H1 (cell line): ENCODE data around the gene CCBE1. TPM values are rescaled to one million over a fixed set of nuclear protein-coding genes. Genes with fewer than 3 reads are reported as not detected.

Experiments
- CTCF ChIA-PET: fragments of 300-600 bp; sonication (Branson Sonifier 250); formaldehyde crosslinking; loops from one replicate; lab custom pipeline; 2021; ENCODE audit not compliant: partially characterized antibody; lab: Charles Lee
- POLR2A ChIA-PET: fragments of 300-600 bp; sonication (Branson Sonifier 250); formaldehyde crosslinking; loops from one replicate; lab custom pipeline; 2021; ENCODE audit warnings: inconsistent platforms; ENCODE audit not compliant: partially characterized antibody; lab: Charles Lee
- DNase-seq, 2 experiments: peaks; one replicate each; pipeline versions ENCODE4 v3.0.0 to v3.0.0-alpha.2; 2010 to 2022; ENCODE audit warnings: low spot score in 2 of 2, low read depth in 1 of 2, mixed read lengths in 1 of 2
- FAIRE-seq: peaks from 2 replicates; lab custom pipeline; 2011; peaks lifted over from hg19 to GRCh38; lab: Jason Lieb, UNC
- H2AFZ ChIP-seq: 2 replicates; pipeline ENCODE4 v1.8.1; 2012; ENCODE audit warnings: low read length, inconsistent platforms
- H2AK5ac ChIP-seq: 2 replicates; pipeline ENCODE4 v1.6.1; 2013; ENCODE audit warnings: low read depth, low read length
- H2BK120ac ChIP-seq: replicated peaks from 2 replicates; pipeline ENCODE3; 2013; ENCODE audit warnings: low read depth, low read length, inconsistent platforms
- H2BK12ac ChIP-seq: 2 replicates; pipeline ENCODE4 v1.6.1; 2013; ENCODE audit warnings: low read depth, low read length
- H2BK15ac ChIP-seq: 2 replicates; pipeline ENCODE4 v1.6.1; 2013; ENCODE audit warnings: low read length
- H2BK20ac ChIP-seq: 2 replicates; pipeline ENCODE4 v1.6.1; 2013; ENCODE audit warnings: low read length
- H2BK5ac ChIP-seq: 2 replicates; pipeline ENCODE4 v1.6.1; 2013; ENCODE audit warnings: low read depth, low read length
- H3K14ac ChIP-seq: 2 replicates; pipeline ENCODE4 v1.6.1; 2013; ENCODE audit warnings: inconsistent platforms; ENCODE audit not compliant: insufficient read length
- H3K18ac ChIP-seq: 2 replicates; pipeline ENCODE4 v1.6.1; 2013; ENCODE audit warnings: low read length; ENCODE audit errors: extremely low read depth
- H3K23ac ChIP-seq: 2 replicates; pipeline ENCODE4 v1.6.1; 2013; ENCODE audit warnings: inconsistent platforms; ENCODE audit not compliant: insufficient read length
- H3K23me2 ChIP-seq: 2 replicates; pipeline ENCODE4 v1.6.1; 2013; ENCODE audit warnings: low read depth, low read length
- H3K27ac ChIP-seq: 2 replicates; pipeline ENCODE4 v1.6.1; 2011; ENCODE audit warnings: low read depth, low read length, inconsistent platforms
- H3K27me3 ChIP-seq, 4 experiments: replicated peaks in 1 of 4; 1 replicate in 1 of 4; 2 replicates in 3 of 4; pipeline versions ENCODE4 v1.6.1 to v1.8.1; 2011 to 2013; ENCODE audit warnings: low read length in 3 of 4, mild to moderate bottlenecking in 3 of 4, inconsistent platforms in 2 of 4, mixed read lengths in 2 of 4, moderate library complexity in 1 of 4; ENCODE audit not compliant: control insufficient read depth in 3 of 4, insufficient read depth in 3 of 4; ENCODE audit errors: extremely low read depth in 1 of 4
- H3K36me3 ChIP-seq, 4 experiments: 2 replicates each; pipeline versions ENCODE4 v1.6.1 to v1.8.1; 2011 to 2013; ENCODE audit warnings: mild to moderate bottlenecking in 4 of 4, low read length in 3 of 4, moderate library complexity in 2 of 4, control low read depth in 1 of 4, inconsistent platforms in 1 of 4; ENCODE audit not compliant: insufficient read depth in 4 of 4, control insufficient read depth in 2 of 4
- H3K4ac ChIP-seq: replicated peaks from 2 replicates; pipeline ENCODE3; 2013; ENCODE audit warnings: low read length, low read depth, mixed read lengths, inconsistent platforms; ENCODE audit not compliant: insufficient read length
- H3K4me1 ChIP-seq, 4 experiments: replicated peaks in 1 of 4; 1 replicate in 1 of 4; 2 replicates in 3 of 4; pipeline versions ENCODE4 v1.6.1 to v1.8.1; 2011 to 2013; ENCODE audit warnings: low read length in 3 of 4, inconsistent platforms in 2 of 4, mixed read lengths in 1 of 4; ENCODE audit not compliant: insufficient read depth in 4 of 4, control insufficient read depth in 3 of 4
- H3K4me2 ChIP-seq, 2 experiments: 2 replicates each; pipeline versions ENCODE4 v1.6.1 to v1.8.1; 2011 to 2013; ENCODE audit warnings: low read depth in 2 of 2, low read length in 2 of 2, control low read depth in 1 of 2, inconsistent platforms in 1 of 2, mild to moderate bottlenecking in 1 of 2; ENCODE audit not compliant: insufficient read depth in 1 of 2
- H3K4me3 ChIP-seq, 4 experiments: fragments of 200-600, 300-600 bp in 1 of 4; sonication (generic), shearing (Covaris generic), sonication (Bioruptor Twin) in 1 of 4; 2 replicates each; pipeline versions ENCODE4 v1.5.1 to v1.8.1; 2011 to 2016; ENCODE audit warnings: low read length in 4 of 4, low read depth in 3 of 4, control low read depth in 2 of 4, inconsistent platforms in 2 of 4, mild to moderate bottlenecking in 2 of 4, mixed read lengths in 1 of 4, moderate library complexity in 1 of 4; ENCODE audit not compliant: insufficient read depth in 2 of 4; ENCODE audit errors: extremely low read depth in 1 of 4
- H3K56ac ChIP-seq: replicated peaks from 2 replicates; pipeline ENCODE3; 2013; ENCODE audit warnings: low read depth, mild to moderate bottlenecking, mixed read lengths, low read length, inconsistent platforms; ENCODE audit not compliant: insufficient read length
- H3K79me1 ChIP-seq: 2 replicates; pipeline ENCODE4 v1.6.1; 2013; ENCODE audit warnings: low read depth, low read length, control low read depth
- H3K79me2 ChIP-seq, 2 experiments: 2 replicates each; pipeline versions ENCODE4 v1.6.1 to v1.8.1; 2012 to 2013; ENCODE audit warnings: low read length in 2 of 2, mild to moderate bottlenecking in 2 of 2, inconsistent platforms in 1 of 2; ENCODE audit not compliant: insufficient read depth in 2 of 2, control insufficient read depth in 1 of 2
- H3K9ac ChIP-seq, 4 experiments: replicated peaks in 1 of 4; 1 replicate in 1 of 4; 2 replicates in 3 of 4; pipeline versions ENCODE4 v1.6.1 to v1.8.1; 2011 to 2013; ENCODE audit warnings: low read depth in 3 of 4, low read length in 3 of 4, control low read depth in 2 of 4, mild to moderate bottlenecking in 2 of 4, moderate library complexity in 2 of 4, inconsistent platforms in 1 of 4; ENCODE audit errors: extremely low read depth in 1 of 4
- H3K9me3 ChIP-seq, 2 experiments: 2 replicates each; pipeline versions ENCODE4 v1.6.1 to v1.8.1; 2012 to 2013; ENCODE audit warnings: mild to moderate bottlenecking in 2 of 2, moderate library complexity in 2 of 2, control low read depth in 1 of 2, inconsistent platforms in 1 of 2, low read depth in 1 of 2, low read length in 1 of 2, mixed read lengths in 1 of 2; ENCODE audit not compliant: insufficient read depth in 2 of 2
- H4K20me1 ChIP-seq, 2 experiments: replicated peaks in 1 of 2; 2 replicates each; pipeline versions ENCODE3 to v1.8.1; 2011 to 2013; ENCODE audit warnings: inconsistent platforms in 2 of 2, low read length in 2 of 2, mild to moderate bottlenecking in 1 of 2; ENCODE audit not compliant: insufficient read depth in 2 of 2, control insufficient read depth in 1 of 2
- H4K5ac ChIP-seq: 2 replicates; pipeline ENCODE4 v1.6.1; 2013; ENCODE audit warnings: low read length, low read depth, mixed read lengths, inconsistent platforms; ENCODE audit not compliant: insufficient read length
- H4K8ac ChIP-seq: 2 replicates; pipeline ENCODE4 v1.8.0; 2013; ENCODE audit warnings: mild to moderate bottlenecking, moderate library complexity, low read length, inconsistent platforms; ENCODE audit not compliant: insufficient read depth; ENCODE audit errors: extremely low read depth
- H4K91ac ChIP-seq: replicated peaks from 2 replicates; pipeline ENCODE3; 2013; ENCODE audit warnings: low read length, mixed read lengths, inconsistent platforms; ENCODE audit not compliant: insufficient read length
- CEBPB ChIP-seq: IDR thresholded peaks from 2 replicates; pipeline ENCODE4 v1.6.1; 2012; ENCODE audit warnings: low read depth, low read length
- CHD1 ChIP-seq: IDR thresholded peaks from 2 replicates; pipeline ENCODE4 v1.6.1; 2012; ENCODE audit warnings: low read depth, low read length, improper control_type of control experiment
- EP300 ChIP-seq, 2 experiments: IDR thresholded peaks; 1 replicate in 1 of 2; 2 replicates in 1 of 2; pipeline ENCODE4 v1.6.1; 2011 to 2012; ENCODE audit warnings: low read depth in 2 of 2, low read length in 2 of 2, mild to moderate bottlenecking in 2 of 2, borderline replicate concordance in 1 of 2, inconsistent platforms in 1 of 2, moderate library complexity in 1 of 2
- POLR2AphosphoS5 ChIP-seq: IDR thresholded peaks from 2 replicates; pipeline ENCODE4 v1.6.1; 2011; ENCODE audit warnings: low read depth, low read length
- POU5F1 ChIP-seq: IDR thresholded peaks from 2 replicates; pipeline ENCODE4 v1.6.1; 2011; ENCODE audit warnings: low read depth, mild to moderate bottlenecking, low read length, moderate library complexity
- SIRT6 ChIP-seq: IDR thresholded peaks from one replicate; pipeline ENCODE4 v1.7.1; 2012; ENCODE audit warnings: low read length, inconsistent platforms
- SRF ChIP-seq: IDR thresholded peaks from 2 replicates; pipeline ENCODE4 v1.6.1; 2011; ENCODE audit warnings: mild to moderate bottlenecking, low read depth, low read length, moderate library complexity
- ZNF274 ChIP-seq: IDR thresholded peaks from 2 replicates; pipeline ENCODE4 v1.7.0; 2012; ENCODE audit warnings: low read length, borderline replicate concordance; ENCODE audit errors: extremely low read depth
- whole genome bisulfite sequencing, 2 experiments: shearing (Covaris generic) in 1 of 2; methylation state at CpG; one replicate each; pipeline versions ENCODE4 v1.1.6 to v1.1.7; 2013 to 2015; ENCODE audit warnings: low lambda C conversion rate in 2 of 2, mixed read lengths in 2 of 2, inconsistent platforms in 1 of 2, low coverage in 1 of 2, missing lambda C conversion rate in 1 of 2; ENCODE audit not compliant: insufficient replicate concordance in 2 of 2, insufficient coverage in 1 of 2, insufficient read length in 1 of 2; ENCODE audit errors: extremely low coverage in 1 of 2, missing lambda C conversion rate in 1 of 2; 5-methylcytosine and 5-hydroxymethylcytosine counted together
- polyA plus RNA-seq, 7 experiments: library from polyadenylated mRNA; depleted of rRNA in 3 of 7; stranded (reverse) in 5 of 7; unstranded in 2 of 7; fragments of >200 nt in 5 of 7; fragments of 200-250 nt in 2 of 7; gene quantifications; 1 replicate in 5 of 7; 2 replicates in 1 of 7; 4 replicates in 1 of 7; pipeline versions ENCODE4 v1.2.1 to v1.2.3, GENCODE V29; 2011 to 2013; ENCODE audit warnings: missing spikeins in 2 of 7, mixed read lengths in 2 of 7
- total RNA-seq: library from RNA; stranded (reverse); fragmentation: NEBNext Ultra II Directional; extraction: Animal tissue kit (Norgen Biotek cat#: 25700); gene quantifications from 2 replicates; pipeline ENCODE4 v1.2.1, GENCODE V29; 2021
- TF ChIP-seq, protein P1 (sequence below): IDR thresholded peaks from 2 replicates; pipeline ENCODE4 v1.6.1; 2012; ENCODE audit warnings: low read length, inconsistent platforms

The CCBE1 gene
- total and polyA plus RNA-seq, 2 of the 8 experiments (the other 6 are each of a cell fraction or from before 2014, with no cell fraction given) = 2.1 to 2.6 TPM

DNA sequence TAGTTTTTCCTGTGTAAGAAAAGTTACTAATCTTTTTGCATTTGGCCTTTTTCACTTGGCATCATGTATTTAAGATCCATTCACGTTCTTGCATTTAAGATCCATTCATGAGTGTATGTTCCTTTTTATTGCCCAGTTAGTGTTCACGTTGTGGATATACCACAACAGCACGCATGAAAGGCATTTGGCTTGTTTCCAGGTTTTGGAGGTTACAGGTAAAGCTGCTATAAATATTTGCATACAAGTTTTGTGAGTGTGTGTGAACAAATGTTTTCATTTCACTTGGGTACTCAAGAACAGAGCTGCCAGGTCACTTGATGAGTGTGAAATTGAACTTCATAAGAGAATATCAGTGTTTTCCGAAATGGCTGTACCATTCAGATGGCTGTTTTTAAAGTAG lies 121.2 kb downstream of the CCBE1 start:
- Histone ChIP-seq H2BK20ac (no peak overlapping the region), H2BK5ac (no peak overlapping the region), H4K8ac (no peak overlapping the region), H4K5ac (no peak overlapping the region), H3K14ac (no peak overlapping the region), H2BK15ac (no peak overlapping the region), H4K91ac (no peak overlapping the region), H3K56ac (no peak overlapping the region), H3K79me1 (no peaks in the 10 kb centered on the region), H4K20me1 (no peaks in the 10 kb centered on the region), H3K9ac (no peak overlapping the region), H3K23ac (no peak overlapping the region), H3K36me3 (no peaks in the 10 kb centered on the region), H3K79me2 (no peaks in the 10 kb centered on the region), H3K18ac (no peak overlapping the region), H2AFZ (no peak overlapping the region), H2BK12ac (no peak overlapping the region), H3K27ac (no peak overlapping the region), H3K4ac (no peak overlapping the region), H3K4me2 (no peak overlapping the region), H3K9me3 (no peaks in the 10 kb centered on the region), H3K23me2 (no peaks in the 10 kb centered on the region), H2AK5ac (no peak overlapping the region), H3K27me3 (no peaks in the 10 kb centered on the region), H3K4me3 (no peak overlapping the region), H2BK120ac (no peak overlapping the region), H3K4me1 (no peaks in the 10 kb centered on the region)
- FAIRE-seq (no peak), DNase-seq (no peak)
- ChIA-PET CTCF (interaction anchor here (0.5 to 2.8 kb wide), 4 partner anchors 16 to 117 kb away, joined by 3 to 12 read pairs (median 6); no protein-coding TSS in a partner anchor), POLR2A (interaction anchor here (1.4 kb wide), 1 partner anchor 9 kb away, joined by 3 read pairs; no protein-coding TSS in a partner anchor)
- WGBS, 2 experiments = 92% methylated on average over 4 of the region's 4 CpGs; no CpG with 5 or more reads in 1 of the 2 experiments
- TF ChIP-seq CEBPB = no peak
- TF ChIP-seq EP300 (IDR thresholded peaks at IDR 0.05; ENCODE audit: borderline replicate concordance in 1 of 2, low read depth in 2 of 2, low read length in 2 of 2) = no peak
- no peak for TF ChIP-seq POLR2AphosphoS5
- no peak for TF ChIP-seq SRF
- no peak for TF ChIP-seq ZNF274
- TF ChIP-seq SIRT6 = no peak
- TF ChIP-seq POU5F1 = no peak
- TF ChIP-seq CHD1 = no peak
- TF ChIP-seq, protein P1, sequence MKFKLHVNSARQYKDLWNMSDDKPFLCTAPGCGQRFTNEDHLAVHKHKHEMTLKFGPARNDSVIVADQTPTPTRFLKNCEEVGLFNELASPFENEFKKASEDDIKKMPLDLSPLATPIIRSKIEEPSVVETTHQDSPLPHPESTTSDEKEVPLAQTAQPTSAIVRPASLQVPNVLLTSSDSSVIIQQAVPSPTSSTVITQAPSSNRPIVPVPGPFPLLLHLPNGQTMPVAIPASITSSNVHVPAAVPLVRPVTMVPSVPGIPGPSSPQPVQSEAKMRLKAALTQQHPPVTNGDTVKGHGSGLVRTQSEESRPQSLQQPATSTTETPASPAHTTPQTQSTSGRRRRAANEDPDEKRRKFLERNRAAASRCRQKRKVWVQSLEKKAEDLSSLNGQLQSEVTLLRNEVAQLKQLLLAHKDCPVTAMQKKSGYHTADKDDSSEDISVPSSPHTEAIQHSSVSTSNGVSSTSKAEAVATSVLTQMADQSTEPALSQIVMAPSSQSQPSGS = no peak
